CD4-positive, alpha-beta T cell treated with Interleukin-6 for 4 hours (primary cell): ENCODE results near the gene DACH1.

ENCODE experiments used
- DNase-seq: peaks from one replicate; pipeline ENCODE4 v3.0.0-alpha.2; 2020; ENCODE audit warnings: mixed read lengths

The DACH1 gene

DNA sequence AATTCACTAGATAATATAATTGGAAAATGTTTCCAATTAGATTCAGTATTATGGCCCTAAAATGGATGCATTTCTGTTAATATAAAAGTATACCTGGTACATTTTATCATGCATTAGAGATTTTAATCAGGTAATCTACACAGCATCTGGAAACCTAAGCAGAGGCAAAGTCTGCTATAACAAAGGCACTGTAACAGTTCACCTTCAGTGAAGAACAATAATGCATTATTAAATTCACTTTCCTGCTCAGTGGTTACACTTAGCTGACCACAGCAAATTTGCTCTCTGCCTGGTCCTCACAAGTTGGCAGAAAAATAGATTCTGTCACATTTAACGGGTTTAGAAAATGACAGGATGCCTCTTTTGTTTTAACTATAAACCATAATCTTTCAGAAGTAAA lies 326.9 kb downstream of the DACH1 start:
- no peak for DNase-seq

GRCh38 chr13:71536201-71536600 lies 330.8 kb downstream of the DACH1 start:
- DNase-seq = no peak

- no peak for DNase-seq
Observed at GRCh38 chr13:71524613-71525304, 342.2 kb downstream of the DACH1 start.

DNA sequence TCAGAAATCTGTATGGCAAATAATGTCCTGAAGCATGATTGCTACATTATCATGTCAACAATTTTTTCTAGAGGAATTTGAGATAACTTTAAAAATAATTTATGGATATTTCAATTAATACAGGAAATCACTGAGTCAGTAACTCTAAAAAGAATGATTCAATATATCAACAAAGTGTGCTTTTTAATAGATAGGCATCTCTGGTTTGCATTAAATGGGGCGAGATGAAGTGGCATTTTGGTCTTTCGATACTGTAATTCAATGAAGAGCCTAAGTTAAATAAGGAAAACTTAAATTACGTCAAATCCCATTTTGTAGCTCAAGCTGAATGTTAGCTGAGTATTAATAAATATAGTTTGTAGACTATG lies 342.8 kb downstream of the DACH1 start:
- no peak for DNase-seq

DNA sequence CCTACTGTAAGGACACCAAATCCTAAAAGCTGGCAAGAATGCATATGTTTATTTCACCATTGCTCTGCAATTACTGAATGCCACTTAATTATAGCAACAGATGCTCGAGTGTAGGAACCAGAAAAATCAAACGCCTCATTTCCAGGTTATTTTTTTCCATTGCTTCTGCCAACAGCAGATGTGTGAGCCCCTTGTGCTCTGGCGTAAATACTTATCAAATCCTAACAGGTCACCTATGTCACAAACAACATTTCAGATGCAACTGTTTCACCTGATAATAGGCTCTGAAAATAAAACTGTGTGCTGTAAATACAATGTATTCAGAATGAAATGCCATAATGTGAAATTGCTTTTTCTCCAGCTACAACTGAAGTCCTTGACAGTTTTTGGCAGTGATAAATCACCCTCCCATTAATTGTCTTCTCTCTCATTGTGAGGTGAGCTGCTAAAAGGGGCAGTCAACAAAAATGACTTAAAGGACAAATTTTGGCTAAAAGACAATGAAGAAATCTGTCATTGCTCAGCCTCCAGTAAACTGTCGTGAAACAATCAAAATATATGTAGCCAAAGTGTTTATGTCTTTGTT lies 344.0 kb downstream of the DACH1 start:
- no peak for DNase-seq

DNA sequence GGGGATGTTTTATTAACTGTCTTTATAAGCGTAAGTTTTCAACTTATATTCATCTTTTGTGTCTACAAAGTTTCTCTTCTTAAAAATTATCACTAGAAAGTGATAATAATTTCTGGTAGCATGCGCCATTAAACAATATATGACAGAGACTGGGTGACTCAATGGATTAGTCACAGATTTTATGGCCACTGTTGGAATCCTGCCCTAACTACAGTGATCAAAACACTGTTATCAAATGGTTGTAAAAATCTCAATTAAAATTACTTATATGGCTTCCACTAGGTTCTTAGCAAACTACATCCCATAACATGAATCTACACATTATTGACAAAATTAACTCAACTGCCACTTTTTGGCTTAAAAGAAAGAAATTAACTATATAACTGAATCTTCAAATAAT lies 350.0 kb downstream of the DACH1 start:
- DNase-seq = no peak

DNA sequence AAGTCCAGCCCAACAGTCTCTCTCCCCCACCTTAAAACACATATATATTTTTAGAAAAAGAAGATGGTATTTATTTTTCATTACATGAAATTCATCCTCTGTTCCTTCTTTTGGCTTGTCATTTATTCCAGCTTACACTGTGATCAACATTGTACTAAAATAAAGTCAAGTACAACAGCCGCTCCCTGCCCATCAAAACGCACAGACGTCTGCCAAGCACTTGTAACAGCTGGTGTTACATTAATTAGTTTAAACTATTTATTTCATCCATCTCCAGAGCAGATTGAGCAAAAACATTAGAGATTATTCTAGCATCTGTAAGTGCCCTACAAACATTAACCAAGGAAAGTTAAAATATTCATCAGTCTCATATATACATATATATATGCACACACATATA lies 350.5 kb downstream of the DACH1 start:
- no peak for DNase-seq

GRCh38 chr13:71515744-71516038 lies 351.3 kb downstream of the DACH1 start:
- no peak for DNase-seq

DNA sequence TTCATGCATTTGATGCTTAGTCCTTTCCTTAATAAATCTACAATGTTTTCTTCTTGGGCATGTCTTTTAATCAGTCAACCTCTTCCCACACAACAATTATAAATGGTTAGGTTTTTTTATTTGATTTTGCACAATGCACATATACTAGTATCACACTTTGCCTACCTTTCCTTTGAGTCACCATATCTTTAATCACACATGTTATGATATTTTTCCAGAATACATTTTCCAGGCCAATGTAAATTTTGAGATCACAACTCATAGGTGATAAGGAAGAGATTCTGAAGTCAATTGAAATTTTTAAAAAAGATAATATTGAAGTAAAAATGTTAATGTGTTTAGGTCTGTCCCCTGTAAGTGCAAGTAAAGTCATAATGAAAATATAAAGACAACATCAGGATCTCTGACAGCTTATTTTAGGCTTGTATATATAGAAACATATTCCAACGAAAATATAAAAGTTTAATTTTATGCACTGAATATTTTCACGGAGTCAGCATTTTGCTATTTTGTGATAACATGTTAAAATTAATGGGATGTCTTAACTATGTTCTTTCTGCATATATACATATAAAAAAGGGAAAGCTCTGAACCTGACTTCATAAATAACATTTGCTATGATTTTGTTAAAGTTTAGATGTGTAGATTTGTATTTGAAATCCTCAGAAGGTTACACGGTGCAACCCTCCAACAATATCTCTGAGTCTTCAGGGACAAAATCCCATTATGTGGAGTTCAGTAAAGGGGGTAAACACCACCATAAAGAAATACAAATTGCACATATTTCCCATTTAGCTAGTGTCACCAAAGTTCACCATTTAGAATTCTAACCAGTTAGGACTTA lies 351.9 kb downstream of the DACH1 start:
- DNase-seq = no peak

DNA sequence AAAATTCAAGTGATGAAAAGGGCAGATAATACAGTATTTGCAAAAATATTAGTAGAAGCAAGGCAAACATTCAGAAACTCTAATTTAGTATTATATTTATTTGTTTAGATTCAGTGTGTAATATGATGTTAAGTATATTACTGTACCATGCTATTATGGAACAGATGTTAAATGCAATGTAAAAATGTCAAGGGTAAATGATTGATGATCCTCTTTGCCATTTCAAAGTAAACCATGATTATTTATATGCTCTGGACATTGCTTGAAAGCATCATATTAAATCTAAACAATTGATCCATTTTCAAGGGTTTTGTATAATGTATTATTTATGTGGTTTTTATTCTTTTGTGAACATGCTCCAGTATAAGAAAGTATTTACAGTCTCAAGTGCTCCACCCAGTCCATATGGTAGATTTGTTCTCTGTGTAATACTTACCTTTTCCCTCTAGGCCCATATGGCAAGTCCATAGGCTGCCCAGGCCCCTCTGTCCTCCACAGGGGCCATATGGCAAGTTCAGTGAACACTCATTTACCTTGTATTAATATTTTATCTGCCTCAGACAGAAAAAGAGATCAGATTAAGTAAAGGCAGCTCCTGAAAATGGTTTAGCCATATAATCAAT lies 353.5 kb downstream of the DACH1 start:
- DNase-seq = no peak

DNA sequence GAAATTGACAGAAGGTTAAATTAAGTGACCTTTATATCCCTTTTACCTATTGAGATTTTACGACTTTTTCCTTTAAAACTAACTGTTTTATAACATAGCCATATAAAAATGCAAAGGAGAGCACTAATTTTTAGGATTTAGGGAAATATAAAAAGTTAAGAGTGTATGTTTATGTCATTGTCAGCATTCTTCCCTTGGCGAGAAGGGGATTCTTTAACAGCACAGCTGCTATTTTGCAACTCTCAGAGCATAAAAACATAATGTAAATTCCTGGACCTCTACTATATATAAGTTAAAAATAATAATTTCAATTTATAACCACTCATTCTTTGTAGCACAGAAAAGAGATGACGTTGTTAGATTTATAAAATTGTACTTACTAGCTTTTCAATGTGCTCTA lies 363.2 kb downstream of the DACH1 start:
- no peak for DNase-seq

- DNase-seq = no peak
Observed at GRCh38 chr13:71499944-71500514, 367.0 kb downstream of the DACH1 start.

- DNase-seq = no peak
Observed at GRCh38 chr13:71499235-71499634, 367.8 kb downstream of the DACH1 start.

DNA sequence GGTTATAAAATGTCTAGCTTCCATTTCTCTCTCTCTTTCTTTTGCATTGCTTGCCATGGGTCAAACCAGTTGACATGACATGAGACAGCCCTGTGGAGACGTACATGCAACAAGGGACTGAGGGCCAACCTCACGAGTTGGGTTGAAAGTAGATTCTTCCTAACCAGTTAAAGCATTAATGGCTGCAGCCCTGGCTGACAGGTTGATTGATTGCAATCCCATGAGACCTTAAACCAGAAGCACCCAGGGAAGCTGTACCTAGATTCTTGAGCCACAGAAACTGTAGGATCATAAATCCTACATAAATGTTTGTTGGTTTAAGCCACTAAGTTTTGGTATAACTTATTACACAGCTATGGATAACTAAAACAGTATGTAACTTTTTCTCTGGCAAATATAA lies 373.8 kb downstream of the DACH1 start:
- no peak for DNase-seq

- DNase-seq = no peak
Observed at GRCh38 chr13:71492346-71492871, 374.6 kb downstream of the DACH1 start.

GRCh38 chr13:71491010-71491409 lies 376.0 kb downstream of the DACH1 start:
- no peak for DNase-seq

GRCh38 chr13:71489041-71489440 lies 378.0 kb downstream of the DACH1 start:
- DNase-seq = no peak

DNA sequence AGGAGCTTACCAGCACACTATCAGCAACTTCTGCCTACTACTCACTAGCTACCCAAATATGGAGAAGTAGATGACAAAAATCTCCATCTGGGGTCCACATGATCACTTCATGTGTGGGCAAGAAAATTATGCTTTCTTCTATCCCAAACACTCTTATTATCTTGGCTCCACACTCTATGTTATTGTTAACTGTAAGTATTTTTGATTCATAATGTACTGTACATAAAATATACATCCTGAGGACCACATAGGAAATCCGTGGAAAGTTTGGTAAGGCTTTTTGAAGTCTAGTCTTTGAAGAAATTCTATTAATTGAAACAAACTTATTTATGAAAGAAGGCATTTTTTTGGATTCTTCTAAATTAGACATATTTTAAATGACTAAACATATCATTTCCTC lies 378.8 kb downstream of the DACH1 start:
- no peak for DNase-seq

DNA sequence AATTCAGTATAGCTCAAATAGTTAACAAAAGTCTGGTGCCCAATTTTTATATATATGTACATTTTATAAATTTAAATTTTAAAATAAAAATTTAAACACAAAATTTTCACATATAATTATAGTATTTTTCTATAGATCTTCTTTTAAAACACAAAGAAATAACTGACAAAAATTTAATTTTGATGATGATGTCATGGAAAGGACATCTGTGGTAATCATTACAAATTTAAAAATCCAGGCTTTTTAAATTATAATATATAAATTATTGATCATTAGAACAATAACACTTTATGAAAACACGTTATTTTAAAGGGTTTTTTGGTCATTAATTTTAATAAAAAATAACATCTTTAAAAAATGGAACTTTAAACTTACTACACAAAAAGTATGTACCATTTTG lies 381.1 kb downstream of the DACH1 start:
- DNase-seq = no peak

DNA sequence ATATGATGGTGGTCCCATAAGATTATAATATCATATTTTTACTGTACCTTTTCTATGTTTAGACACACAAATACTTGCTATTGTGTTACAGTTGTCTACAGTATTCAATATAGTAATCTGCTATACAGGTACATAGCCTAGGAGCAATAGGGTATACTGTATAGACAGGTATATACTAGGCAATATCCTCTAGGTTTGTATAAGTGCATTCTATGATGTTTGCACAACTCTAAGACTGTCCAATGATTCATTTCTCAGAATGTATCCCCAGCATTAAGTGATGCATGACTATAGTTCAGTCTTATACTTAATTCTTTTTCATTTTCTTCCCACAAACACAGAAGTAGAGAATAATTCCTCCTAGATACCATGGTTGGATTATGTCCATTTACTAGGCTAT lies 383.3 kb downstream of the DACH1 start:
- no peak for DNase-seq

GRCh38 chr13:71481501-71481900 lies 385.5 kb downstream of the DACH1 start:
- DNase-seq = no peak

GRCh38 chr13:71481046-71481445 lies 386.0 kb downstream of the DACH1 start:
- DNase-seq = no peak

DNA sequence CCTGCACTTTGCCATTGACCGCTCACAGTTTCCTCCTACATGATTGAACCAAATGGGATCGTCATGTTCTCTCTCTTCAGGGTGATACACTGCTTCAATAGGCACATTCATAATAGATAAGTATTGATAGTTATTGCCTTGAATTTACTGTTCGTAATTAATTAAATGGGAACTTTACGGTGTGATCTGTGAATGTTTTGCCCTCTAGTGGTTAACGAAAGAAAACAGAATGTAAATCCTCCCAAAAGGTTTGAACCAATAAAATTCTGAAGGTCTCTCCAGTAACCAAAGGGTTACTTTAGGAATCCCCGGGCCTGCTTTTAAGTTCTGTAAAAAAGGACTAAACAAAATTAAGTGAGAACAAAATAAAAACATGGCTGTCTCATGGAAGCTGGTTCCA lies 389.3 kb downstream of the DACH1 start:
- no peak for DNase-seq
